ENCODE results near the gene PRAMEF10.
"Not testable (repeated sequence)": the region's sequence is repeated elsewhere in the genome, so short reads cannot be mapped to it uniquely, and the experiment has no call there.

Gene PRAMEF10, protein sequence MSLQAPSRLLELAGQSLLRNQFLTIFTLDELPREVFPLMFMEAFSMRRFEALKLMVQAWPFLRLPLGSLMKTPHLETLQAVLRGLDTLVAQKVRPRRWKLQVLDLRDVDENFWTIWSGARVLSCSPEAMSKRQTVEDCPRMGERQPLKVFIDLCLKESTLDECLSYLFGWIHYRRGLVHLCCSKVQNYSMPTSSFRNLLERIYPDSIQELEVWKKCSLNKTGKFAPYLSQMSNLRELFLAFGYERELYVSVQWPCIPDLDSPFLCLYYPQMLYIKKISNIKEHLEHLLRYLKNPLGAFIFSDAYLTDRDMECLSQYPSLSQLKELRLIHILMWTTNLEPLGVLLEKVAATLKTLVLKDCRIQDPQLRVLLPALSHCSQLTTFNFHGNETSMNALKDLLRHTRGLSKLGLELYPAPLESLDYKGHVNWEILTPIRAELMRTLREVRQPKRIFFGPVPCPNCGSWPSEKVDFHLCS

GRCh38 chr1:12898170-12898569 lies at the start of gene PRAMEF10:
PRAMEF10 (minus strand) TSS chr1:12898270; CDS start chr1:12895847, 2,423 bp downstream.
- DNase-seq (ENCODE audit: low spot score) = not testable (repeated sequence)

- not testable (repeated sequence) for DNase-seq (ENCODE audit: low spot score)
Measured at GRCh38 chr1:12947480-12947879, 49.4 kb upstream of the PRAMEF10 start, which contains the start of gene PRAMEF6. PRAMEF6 (minus strand) TSS chr1:12947580; CDS start chr1:12942518, 5,062 bp downstream.

- not testable (repeated sequence) for DNase-seq (ENCODE audit: low spot score)
Measured at GRCh38 chr1:12924368-12924767, 26.3 kb upstream of the PRAMEF10 start.

DNA sequence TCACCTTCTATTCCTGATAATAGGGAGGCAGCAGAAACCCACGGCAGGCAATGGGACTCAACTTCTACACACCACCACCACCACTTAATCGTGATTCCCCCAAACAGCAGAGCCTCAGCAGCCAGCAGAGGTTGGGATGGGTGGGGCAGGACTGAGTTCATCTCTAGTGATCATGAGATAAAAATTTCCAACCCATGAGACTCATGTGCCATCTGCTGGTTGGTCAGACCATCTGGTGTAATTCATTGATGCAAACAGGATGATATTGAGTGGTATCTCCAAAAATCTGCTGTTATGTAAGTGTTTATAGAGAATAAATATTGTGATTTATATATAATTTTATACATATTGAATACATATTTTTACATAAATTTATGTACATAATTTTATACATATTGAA lies 23.7 kb upstream of the PRAMEF10 start:
- DNase-seq (ENCODE audit: low spot score) = not testable (repeated sequence)

GRCh38 chr1:12916310-12916709 lies 18.2 kb upstream of the PRAMEF10 start, which contains the start of gene PRAMEF7:
PRAMEF7 (plus strand) TSS chr1:12916610; CDS start chr1:12917693, 1,083 bp downstream.
- DNase-seq (ENCODE audit: low spot score) = not testable (repeated sequence)

DNA sequence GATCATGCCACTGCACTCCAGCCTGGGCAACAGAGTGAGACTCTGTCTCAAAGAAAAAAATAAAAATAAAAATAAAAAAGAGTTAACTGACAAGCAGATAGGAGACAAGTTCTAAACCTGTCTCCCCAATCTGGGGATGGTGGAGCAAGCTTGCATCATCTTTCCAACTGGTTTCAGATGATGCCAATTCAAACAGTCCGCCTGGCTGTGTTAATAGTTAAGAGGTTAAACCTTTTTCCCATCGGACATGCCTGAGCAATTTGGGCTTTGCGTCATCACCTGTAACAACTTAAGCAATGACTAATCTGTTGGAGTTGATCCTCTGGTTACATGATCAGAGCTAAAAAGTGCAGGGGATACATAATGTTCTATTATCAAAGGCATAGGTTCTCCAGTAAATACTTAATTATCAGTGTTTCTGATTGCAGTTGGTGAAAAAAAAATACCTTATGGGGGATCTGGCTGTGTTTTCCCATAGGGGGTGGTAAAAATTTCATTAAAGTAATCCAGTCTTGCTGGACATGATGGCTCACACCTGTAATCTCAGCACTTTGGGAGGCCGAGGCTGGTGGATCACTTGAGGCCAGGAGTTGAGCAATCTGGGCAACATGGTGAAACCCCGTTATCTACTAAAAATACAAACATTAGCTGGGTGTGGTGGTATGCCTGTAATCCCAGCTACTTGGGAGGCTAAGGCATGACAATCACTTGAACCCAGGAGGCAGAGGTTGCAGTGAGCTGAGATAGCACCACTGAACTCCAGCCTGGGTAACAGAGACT lies 5.9 kb upstream of the PRAMEF10 start:
- not testable (repeated sequence) for DNase-seq (ENCODE audit: low spot score)

GRCh38 chr1:12899186-12899585 lies 1.1 kb upstream of the PRAMEF10 start:
- DNase-seq (ENCODE audit: low spot score) = not testable (repeated sequence)

GRCh38 chr1:12886101-12886500 lies 12.0 kb downstream of the PRAMEF10 start, which contains the start of gene PRAMEF4:
PRAMEF4 (minus strand) TSS chr1:12886201; CDS start chr1:12883394, 2,807 bp downstream.
- not testable (repeated sequence) for DNase-seq (ENCODE audit: low spot score)

- DNase-seq (ENCODE audit: low spot score) = not testable (repeated sequence)
Measured at GRCh38 chr1:12878453-12878852, 19.6 kb downstream of the PRAMEF10 start.

DNA sequence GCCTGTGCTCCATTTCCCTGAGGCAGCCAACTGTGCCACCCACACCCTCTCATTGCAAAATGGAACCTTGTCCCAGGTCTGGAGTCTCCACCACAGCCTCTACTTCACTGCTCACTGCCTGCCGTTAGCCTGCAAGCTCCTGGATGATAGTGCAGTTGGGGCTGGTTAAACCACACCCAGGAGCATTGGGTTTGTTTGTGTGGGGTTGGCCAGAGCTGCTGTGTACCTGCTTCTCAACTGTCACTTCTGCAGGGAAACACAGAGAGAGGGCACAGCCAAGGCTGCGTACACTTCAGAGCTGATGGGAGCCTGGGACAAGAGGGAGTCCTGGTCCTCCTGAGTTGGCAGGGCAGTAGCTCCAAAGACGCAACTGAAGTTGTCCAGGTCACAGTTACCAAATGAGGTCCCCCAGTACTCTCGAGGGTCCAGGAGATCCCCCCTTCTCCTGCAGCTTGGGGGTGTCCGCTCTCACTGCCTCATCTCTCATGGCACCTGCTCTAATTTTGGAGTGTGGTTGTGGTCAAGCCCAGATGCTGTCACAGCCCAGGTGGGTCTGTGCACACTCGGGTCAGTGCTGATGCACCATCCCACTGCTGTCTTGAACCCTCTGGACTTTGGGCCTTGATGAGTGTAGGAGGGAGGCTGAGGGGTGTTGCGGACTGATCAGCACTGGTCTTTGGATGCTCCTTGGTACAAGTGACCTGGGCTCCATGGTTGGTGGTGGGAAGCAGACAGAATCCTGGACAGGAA lies 34.8 kb downstream of the PRAMEF10 start:
- not testable (repeated sequence) for DNase-seq (ENCODE audit: low spot score)

DNA sequence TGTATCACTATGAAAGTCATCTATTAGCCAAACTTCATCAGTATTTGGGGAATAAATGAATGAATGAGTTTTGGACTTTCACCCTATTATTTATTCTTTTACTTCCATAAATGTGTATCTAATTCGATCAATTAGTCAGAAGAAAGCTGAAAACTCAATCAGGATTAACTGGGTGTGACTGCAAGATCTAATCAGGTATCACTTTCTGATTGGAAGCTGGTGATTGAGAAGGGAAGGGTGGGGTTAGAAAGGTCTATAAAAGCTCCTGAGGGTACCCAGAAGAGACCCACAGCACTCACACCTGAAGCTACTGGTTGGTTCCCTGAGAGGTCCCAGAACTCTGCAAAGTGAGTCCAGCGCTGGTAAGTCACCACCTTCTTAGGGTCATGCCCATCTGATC lies 41.3 kb downstream of the PRAMEF10 start, which contains the start of gene PRAMEF2:
TSS of gene PRAMEF2 (plus strand) at position 301 of the 400 bp plus-strand sequence. CDS start 1,924 bp downstream, outside the sequence.
- DNase-seq (ENCODE audit: low spot score) = not testable (repeated sequence)

DNA sequence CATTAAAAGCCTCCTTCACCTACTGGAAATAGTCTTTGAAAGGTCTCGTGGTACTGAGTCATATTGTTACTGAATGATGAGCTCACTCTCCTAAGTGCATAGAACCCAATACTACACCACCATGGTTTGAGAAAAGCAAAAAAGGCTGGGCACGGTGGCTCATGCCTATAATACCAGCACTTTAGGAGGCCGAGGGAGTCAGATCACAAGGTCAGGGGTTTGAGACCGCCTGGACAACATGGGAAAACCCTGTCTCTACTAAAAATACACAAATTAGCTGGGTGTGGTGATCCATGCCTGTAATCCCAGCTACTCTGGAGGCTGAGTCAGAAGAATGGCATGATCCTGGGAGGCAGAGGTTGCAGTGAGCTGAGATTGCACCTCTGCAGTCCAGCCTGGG lies 46.3 kb downstream of the PRAMEF10 start:
- DNase-seq (ENCODE audit: low spot score) = peak; percentile 5

- DNase-seq (ENCODE audit: low spot score) = not testable (repeated sequence)
Measured at GRCh38 chr1:12848620-12849019, 49.5 kb downstream of the PRAMEF10 start, which contains the start of gene HNRNPCL1. HNRNPCL1 (minus strand) TSS chr1:12848720; CDS start chr1:12848289, 431 bp downstream.

All from AG08396 (cell line).